C1 segment of cervical spinal cord (tissue), 14 donors: ENCODE results near the gene CHST8.
"Not testable (repeated sequence)": the region's sequence is repeated elsewhere in the genome, so short reads cannot be mapped to it uniquely, and the experiment has no call there.

Source experiments
- DNase-seq, 14 donors: peaks; one replicate each; lab custom pipeline; 2025; lab: John Stamatoyannopoulos, UW

The CHST8 gene

DNA sequence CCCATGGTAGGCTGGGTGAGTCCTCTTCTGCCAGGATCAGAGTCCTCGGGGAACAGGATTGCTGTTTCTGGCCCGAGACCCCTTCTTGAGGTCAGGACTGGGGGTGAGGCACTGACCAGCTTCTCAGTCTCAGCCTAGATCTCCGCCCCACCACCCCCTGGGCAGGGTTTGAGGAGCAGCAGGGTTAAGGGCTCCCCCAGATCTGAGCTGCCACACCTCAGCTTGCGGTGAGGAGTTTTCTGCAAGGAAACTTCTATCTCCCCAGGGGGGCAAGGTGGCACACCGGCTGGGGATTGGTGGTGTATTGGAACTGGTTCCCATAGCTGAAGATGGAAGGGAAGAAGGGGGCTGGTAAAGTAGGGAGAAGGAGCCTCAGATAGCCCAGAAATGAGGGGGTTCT, 19.5 kb downstream of the CHST8 start:
- no peak for DNase-seq

DNA sequence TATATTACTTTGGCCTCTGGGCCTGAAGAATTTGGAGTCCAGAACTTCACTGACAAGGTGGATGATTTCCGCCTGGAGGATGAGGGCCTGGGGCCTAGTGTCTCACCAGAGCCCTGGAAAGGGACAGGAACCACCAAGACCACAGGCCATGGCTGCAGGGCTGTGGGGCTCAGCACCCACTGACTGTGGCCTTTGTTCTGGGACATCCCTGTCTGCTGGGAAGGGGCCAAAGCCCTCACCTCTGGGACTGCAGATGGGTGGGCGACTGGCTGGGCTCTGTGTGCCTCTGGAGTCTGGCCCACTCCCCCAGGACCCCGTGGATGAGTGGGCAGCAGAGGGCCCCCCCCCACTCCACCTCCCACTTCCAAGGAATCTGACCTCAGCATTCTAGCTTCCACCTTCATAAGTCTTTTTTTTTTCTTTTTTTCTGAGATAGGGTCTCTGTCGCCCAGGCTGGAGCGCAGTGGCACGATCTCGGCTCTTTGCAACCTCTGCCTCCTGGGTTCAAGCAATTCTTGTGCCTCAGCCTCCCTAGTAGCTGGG, 20.3 kb downstream of the CHST8 start:
- no peak for DNase-seq

DNA sequence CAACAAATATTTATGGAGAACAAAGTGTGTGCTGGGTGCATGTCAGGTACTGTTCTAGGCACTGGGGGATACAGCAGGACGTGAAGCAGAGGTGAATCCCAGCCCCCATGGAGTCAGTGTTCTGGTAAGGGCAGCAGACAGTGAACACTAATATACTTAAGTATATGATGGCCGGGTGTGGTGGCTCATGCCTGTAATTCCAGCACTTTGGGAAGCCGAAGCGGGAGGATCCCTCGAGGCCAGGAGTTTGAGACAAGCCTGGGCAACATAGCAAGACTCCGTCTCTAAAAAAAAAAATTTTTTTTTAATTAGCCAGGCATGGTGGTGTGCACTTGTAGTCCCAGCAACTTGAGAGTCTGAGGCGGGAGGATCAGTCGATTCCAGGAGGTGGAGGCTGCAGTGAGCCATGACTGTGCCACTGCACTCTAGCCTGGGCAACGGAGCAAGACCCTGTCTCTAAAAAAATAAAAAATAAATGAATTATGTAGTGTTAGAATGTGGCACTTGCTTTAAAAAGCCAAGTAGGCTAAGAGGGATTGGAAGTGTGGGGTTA, 22.6 kb downstream of the CHST8 start:
- DNase-seq, result no peak

DNA sequence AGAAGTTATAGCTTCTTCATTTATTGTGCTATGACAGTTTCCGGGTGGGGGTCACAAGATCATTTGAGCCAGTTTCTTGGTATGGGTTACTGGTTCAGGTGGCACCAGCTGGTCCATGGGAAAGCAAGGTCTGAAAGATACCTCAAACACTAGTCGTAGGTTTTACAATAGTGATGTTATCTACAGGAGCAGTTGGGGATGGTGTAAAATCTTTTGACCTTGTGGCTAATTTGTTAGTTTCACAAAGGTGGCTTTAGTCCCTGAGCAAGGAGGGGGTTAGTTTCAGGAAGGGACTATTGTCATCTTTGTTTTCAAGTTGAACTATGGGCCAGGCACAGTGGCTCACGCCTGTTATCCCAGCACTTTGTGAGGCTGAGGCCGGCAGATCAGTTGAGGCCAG, 24.6 kb downstream of the CHST8 start:
- DNase-seq, result no peak

DNA sequence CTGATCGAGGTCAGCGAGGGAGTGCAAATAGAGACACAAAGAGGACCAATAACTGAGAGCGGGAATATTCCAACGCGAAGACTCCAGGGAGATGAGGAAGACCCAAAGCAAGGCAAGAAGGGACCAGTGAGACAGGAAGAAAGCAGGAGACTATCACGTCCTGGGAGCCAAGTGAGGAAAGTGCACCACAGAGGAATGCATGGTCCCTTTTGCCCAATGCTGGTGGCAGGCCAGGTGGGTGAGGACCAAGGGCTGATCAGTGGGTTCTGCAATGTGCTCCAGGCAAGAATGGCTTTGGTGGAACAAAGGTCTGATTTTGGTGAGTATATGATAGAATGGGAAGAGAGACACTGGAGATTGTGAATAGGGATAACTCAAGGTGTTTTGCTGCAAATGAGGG, 25.4 kb downstream of the CHST8 start:
- DNase-seq, result no peak

DNA sequence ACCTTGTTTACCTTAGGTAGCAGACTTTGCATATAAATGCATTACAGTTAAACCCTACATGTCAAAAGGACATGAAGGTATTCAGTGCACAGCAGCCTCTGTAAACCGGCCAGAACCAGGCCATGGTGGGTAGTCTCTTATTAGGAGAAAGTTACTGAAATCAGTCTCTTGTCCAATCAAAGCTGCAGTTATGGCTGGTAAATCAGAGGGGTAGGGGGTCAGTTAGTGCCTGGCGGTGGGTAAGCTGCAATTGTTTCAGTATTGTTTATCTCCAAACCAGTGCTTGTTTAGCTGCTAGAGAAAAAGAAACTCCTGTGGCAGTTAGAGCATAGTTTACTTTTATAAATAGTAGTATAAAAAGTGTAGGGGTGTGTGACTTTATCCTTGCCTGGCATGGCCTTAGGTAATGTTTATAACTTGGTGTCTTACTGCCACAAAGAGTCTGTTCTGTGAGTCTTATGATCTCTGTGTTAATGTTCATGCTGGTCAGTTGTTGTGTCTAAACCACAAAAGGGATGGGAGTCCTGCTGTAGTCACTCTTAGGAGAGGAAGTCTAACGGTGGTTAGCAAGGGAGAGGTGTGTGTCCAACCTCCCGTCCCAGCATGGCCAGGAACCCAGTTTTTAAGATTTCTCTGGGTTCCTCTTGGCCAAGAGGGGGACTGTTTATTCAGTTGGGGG, 28.0 kb downstream of the CHST8 start:
- no peak for DNase-seq

DNA sequence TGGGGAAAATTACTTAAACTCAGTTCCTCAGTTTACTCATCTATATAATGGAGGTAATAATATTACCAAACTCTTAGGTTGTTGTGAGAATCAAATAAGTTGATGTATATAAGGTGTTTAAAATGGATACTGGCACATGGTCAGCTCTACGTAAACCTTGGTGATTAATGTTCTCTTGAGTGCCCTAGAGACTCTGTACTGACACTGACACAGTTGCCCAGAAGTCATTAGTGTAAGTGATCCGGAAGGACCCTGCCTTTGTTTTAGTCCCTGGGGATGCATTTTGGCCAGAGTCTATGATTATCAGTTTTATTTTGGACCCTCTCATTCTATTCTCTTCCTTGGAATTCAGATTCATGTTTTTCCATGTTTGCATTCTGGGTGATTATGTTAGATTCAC, 31.9 kb downstream of the CHST8 start:
- DNase-seq, result no peak

DNA sequence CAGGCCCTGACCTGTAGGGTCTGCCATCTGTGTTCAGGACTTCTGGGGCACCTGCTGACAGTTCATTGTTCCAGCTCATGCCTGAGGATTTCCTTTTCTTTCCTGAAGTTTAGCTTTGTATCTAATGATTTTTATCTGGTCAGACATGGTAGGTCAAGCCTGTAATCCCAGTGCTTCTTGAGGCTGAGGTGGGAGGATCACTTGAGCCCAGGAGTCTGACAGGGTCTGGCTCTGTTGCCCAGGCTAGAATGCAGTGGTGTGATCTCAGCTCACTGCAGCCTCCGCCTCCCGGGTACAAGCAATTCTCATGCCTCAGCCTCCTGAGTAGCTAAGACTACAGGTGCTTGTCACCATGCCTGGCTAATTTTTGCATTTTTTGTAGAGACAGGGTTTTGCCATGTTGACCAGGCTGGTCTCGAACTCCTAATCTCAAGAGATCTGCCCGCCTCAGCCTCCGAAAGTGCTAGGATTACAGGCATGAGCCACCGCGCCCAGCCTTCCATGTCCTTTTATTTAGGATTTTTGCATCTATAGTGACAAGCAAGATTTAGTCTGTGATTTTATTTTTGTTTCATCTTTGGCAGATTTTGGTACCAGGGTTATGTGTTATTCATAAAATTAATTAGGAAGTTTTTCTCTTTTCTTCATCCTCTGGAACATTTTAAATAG, 33.2 kb downstream of the CHST8 start:
- no peak for DNase-seq

DNA sequence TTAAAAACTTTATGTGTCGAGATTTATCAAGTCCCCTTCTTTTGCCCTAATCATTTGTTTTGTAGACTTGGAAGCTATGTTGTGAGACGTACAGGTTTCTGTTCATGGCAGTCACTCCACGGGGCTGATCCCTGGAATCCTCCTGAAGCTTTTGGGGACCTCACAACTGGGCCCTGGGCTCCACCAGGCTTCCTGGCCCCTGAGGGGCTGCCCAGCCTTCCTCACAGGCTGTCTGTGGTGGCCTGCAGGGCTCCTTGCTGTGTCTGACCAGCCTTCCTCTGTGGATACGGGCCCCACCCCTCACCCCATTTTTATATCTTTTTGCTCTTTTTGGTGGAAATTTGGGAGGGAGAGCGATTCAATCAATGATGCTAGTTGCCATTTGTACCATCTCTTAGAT, 38.1 kb downstream of the CHST8 start:
- DNase-seq, result no peak

DNA sequence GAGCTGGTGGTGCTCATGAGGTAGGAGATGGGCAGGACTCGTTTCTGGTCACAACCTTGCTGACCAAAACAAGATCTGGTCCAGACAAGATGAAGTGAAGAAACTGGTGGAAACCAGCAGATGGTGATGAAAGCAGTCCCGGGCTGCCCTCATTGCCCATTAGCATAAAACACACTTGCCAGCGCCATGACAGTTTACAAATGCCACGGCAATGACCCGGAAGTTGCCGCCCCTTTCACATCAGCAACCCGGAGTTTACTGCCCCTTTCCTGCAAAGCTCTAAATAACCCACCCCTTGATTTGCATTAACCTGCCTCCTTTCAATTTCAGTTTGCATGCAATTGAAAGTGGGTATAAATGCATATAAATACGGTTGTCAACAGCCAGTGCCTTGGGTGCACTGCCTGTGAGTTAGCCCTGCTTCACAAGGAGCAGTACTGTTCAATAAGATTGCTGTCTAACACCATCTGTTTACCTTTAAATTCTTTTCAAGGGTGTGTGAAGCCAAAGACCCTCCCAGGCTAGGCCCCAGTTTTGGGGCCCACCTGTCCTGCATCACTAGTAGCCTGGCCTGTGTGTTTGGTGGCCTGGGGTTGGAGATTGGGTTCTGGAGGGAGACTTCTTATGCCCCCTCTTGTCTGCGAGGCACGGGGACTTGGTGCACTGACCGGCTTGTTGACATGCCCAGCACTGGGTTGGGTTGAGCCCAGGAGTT, 38.8 kb downstream of the CHST8 start:
- no peak for DNase-seq

DNA sequence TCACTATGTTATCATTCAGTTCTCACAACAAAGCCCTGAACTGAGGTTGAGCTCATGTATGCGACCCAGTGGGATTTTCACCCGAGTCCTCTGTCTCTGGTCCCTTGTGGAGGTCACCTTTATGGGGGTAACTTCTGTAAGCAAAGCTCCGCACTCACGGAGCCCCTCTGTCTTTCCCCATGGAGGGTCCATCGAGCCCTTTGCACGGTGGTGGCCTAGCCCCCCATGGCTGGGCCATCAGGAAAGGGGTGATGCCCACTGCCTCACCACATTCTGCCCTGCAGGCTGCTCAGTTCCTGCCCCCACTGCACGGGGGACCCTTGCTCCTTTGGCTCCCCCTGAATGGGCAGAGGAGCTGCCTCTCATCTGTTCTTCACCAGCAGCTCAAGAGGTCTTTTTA, 39.6 kb downstream of the CHST8 start:
- DNase-seq, result no peak

DNA sequence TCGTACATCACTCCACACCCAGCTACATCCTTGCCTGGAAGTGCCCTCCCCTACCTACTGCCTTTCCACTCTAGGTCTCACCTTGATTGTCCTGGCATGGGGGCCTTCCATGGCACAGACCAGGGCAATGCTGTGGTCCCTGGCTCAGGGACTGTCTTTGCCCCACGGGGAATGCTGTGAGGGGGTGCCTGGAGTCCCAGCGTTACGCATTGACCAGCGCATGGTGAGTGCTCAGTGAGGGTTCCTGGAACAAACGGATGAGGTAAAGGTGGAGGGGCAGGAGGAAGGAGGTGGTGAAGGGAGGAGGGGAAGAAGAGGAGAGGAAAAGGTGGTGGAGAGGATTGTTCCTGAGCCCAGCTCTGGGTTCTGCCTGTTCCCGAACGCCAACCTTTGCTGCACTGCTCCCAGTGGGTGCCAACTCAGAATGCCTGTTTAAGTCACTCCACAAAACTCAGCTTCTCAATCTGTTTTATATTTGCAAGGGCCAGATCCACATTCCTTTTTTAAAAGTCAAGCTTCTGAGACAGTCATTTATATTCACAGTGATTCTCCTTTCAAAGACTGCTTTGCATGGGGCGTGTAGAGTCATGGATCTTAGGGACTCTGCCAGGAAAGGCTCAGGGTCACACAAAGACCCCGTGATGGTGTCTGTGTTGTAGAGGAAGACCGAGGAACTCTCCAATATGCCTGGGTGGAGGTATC, 40.8 kb downstream of the CHST8 start:
- DNase-seq, result no peak

DNA sequence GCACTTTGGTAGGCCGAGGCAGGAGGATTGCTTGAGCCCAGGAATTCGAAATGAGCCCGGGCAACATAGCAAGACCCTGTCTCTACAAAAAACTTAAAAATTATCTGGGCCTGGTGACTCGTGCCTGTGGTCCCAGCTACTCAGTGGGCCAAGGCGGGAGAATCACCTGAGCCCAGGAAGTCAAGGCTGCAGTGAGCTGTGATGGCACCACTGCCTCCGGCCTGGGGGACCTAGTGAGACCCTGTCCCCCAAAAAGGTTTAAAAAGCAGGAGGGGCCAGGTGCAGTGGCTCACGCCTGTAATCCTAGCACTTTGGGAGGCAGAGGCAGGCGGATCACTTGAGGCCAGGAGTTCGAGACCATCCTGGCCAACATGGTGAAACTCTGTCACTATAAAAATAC, 41.6 kb downstream of the CHST8 start:
- not testable (repeated sequence) for DNase-seq

DNA sequence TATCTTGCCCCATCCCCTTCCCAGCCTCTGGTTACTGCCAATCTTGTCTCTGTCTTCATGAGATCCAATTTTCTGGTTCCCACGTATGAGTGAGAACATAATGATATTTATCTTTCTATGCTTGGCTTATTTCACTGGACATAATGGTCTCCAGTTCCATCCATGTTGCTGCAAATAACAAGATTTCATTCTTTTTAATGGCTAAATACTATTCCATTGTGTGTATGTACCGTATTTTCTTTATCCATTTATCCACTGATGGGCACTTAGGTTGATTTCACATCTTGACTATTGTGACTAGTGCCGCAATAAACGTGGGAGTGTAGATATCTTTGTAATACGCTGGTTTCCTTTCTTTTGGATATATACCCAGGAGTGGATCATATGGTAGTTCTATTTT, 43.0 kb downstream of the CHST8 start:
- no peak for DNase-seq

DNA sequence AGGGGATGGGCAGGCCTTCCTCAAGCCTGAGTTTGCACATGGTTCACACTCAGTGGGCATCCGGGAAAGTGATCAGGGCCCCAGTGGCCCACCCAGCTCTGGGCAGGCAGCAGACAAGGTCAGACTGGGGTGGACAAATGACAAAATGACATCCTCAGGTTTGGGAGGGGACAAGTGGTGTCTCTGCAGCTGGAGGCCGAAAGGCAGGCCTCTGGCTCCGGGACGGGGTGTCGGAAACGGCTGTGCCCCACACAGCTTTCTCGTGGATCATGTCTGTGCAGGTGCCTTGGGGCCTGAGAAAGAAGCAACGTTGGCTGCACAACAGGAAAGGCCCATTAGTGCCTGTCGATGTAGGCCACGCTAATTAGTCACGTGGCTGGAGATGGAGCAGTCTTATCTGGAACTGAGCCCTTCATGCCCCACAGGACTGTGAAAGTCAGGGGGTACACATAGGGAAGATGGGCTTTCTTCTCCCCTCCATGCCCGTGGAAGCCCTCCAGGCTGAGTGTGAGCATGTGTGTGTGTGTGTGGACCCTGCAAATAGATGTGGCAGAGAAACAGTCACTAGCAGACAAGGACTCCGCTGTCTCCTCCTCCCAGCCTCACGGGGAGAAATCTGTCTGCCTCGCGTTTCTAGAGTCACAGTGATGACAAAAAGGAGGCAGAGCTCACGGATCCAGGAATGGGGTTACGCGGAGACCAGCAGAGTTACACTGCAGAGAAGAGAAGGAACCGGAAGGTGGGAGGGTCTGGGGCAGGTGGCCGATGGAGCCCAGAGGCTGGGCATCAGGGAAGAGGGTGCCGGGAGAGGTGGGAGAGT, 44.2 kb downstream of the CHST8 start:
- no peak for DNase-seq

DNA sequence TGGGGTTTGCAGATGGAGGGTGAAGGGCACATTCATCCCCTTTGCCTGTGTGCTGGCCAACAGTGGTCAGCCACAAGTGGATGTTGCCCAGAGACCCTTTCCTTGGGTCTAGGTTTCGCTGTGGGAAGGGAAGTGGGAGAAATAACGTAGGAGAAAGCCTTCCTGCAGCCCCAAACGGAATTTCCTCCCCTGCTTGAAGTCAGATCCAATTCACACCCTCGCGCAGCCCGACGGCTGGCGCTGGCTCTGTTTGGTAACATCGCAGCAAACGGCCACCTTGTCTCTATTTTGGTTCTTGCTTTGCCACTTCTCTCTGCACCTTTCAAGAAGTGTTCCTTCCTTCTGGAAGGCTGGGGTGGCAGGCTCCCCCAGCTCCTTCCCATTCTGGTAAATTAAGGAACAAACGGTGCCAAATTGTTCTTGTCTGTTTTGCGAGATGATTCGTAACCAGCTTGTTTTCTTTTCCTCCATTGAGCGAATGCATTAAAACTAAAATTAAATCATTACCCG, 45.4 kb downstream of the CHST8 start:
- no peak for DNase-seq

DNA sequence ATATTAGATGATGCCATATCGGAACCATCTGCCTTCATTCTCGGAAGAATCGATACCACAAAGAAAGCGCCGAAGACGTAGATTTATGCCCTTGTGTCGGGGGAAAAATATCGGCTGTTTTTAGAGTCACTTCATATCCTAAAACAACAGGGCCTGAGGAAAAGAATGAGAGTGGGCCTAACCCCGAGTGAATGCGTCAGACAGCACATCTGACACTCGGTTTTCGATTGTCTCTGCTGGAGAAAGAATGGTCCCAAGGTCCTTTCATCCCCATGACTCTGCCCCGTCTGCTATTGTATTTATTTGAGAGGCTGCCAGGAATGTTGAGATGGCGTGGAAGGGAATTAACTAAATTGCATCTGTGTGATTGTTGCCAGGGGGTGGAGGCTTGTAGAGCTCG, 46.1 kb downstream of the CHST8 start:
- no peak for DNase-seq

DNA sequence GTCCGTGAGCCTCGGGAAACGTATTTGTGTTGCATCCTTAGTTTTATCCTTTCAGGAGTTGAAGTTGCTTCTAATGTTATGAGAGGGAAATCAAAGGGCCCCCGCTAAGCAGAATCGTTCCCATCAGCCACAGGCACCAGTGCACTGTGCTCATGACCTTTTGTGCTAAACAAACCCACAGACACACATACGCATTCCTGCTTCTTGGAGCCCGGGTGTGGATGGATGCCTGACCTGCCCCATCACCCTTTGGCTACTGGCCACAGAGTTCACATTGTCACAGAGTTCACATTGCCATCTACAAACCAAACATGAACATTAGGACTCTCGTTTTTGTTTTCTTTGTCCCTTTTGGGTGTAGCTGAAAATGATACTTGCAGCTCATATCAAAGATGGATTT, 47.2 kb downstream of the CHST8 start:
- no peak for DNase-seq

DNA sequence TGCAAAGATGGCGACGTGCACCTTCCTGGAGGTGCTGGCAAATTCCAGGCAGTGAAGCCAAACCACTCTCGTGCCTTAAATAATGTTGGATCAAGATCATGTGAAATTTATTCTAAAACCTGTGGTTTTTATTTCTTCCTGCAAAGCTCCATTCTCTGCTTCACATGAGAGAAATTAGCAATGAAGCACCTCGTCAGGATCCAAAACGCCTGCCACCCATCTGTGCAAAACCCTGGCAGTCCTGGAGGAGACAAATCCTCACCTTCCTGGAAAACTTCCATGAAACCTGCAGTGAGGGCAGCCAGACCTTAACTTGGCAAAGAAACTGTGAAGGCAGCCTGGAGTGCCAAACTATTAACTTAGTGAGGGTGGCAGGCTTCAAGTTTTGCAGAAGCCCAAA, 47.6 kb downstream of the CHST8 start:
- DNase-seq, result peak in 1 of 14 donors; percentile 45

DNA sequence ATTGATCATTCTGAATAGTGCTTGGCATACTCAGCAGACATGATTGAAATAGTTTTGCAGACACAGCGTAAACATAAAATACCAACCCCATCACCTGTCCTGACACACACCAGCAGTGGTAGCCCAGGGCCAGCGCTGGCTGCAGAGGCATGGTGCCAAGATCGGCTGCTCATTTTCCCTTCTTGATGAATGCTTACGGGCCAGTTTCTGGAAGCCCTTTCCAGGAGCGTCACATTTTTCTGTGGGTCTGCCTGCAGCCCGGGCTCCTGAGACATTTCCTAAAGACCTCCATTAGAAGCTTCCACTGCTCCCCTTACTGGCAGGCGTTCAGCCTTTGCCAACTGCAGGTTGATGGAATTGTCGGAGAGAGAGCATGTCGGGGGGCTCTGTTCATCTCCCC, 48.6 kb downstream of the CHST8 start:
- DNase-seq, result no peak

DNA sequence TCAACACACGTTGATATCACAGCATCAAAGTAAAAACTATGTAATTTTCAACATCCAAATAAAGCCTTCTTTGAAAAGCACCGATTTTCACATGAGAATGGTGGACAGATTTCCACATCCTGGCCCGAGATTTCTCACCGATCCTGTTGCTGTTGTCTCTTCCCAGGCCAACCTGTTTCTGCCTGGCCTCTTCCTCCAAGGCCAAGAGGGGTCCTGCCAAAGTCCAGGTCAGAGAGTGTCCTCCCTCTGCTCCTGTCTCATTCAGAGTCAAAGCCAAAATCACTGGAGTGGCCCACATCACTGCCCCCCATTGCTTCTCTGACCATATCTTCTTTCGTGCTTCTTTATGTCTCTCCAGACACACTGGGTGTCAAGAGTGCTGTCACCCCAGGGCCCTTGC, 49.5 kb downstream of the CHST8 start:
- no peak for DNase-seq
